IPS-20b (cell line): ENCODE data around the gene USP12.

Experiments
- H3K27ac ChIP-seq: one replicate; pipeline ENCODE4 v1.5.1; 2013; ENCODE audit warnings: low read length
- H3K27me3 ChIP-seq: 2 replicates; pipeline ENCODE4 v1.6.1; 2013; ENCODE audit warnings: mild to moderate bottlenecking, low read length, inconsistent platforms; ENCODE audit not compliant: insufficient read depth
- H3K36me3 ChIP-seq: 2 replicates; pipeline ENCODE4 v1.6.1; 2013; ENCODE audit warnings: low read depth, mild to moderate bottlenecking, inconsistent platforms, low read length, moderate library complexity; ENCODE audit not compliant: insufficient read depth
- H3K4me1 ChIP-seq: 2 replicates; pipeline ENCODE4 v1.6.1; 2013; ENCODE audit warnings: mild to moderate bottlenecking, control low read depth, inconsistent platforms, low read length, moderate library complexity; ENCODE audit not compliant: insufficient read depth
- H3K4me3 ChIP-seq: 2 replicates; pipeline ENCODE4 v1.5.1; 2013; ENCODE audit warnings: mild to moderate bottlenecking, low read length, inconsistent platforms
- H3K9ac ChIP-seq: 2 replicates; pipeline ENCODE4 v1.6.1; 2013; ENCODE audit warnings: low read depth, mild to moderate bottlenecking, inconsistent platforms, low read length, moderate library complexity
- H3K9me3 ChIP-seq: 2 replicates; pipeline ENCODE4 v1.6.1; 2013; ENCODE audit warnings: mild to moderate bottlenecking, low read depth, low read length, inconsistent platforms; ENCODE audit not compliant: insufficient read depth

USP12 gene

GRCh38 chr13:27023385-27024073 is 148.1 kb downstream of the USP12 start:
- H3K27ac ChIP-seq: no peak overlapping the region
- H3K9ac ChIP-seq: no peak overlapping the region
- no peaks in the 10 kb centered on the region for H3K36me3 ChIP-seq
- H3K4me3 ChIP-seq: no peak overlapping the region
- H3K9me3 ChIP-seq: no peaks in the 10 kb centered on the region
- H3K27me3 ChIP-seq: no peaks in the 10 kb centered on the region
- peaks cover 6% of the 10 kb centered on the region; the same call in 1 of the 2 replicates for H3K4me1 ChIP-seq

GRCh38 chr13:27022571-27023311 is 148.9 kb downstream of the USP12 start:
- no peaks in the 10 kb centered on the region for H3K36me3 ChIP-seq
- H3K27me3 ChIP-seq: no peaks in the 10 kb centered on the region
- H3K27ac ChIP-seq: no peak overlapping the region
- no peaks in the 10 kb centered on the region for H3K9me3 ChIP-seq
- H3K4me3 ChIP-seq: no peak overlapping the region
- peaks cover 8% of the 10 kb centered on the region; the same call in 1 of the 2 replicates for H3K4me1 ChIP-seq
- H3K9ac ChIP-seq: no peak overlapping the region

- H3K27ac ChIP-seq: no peak overlapping the region
Measured at GRCh38 chr13:27020415-27020814, 151.2 kb downstream of the USP12 start.

GRCh38 chr13:27018882-27019281 is 152.7 kb downstream of the USP12 start:
- H3K9ac ChIP-seq: no peak overlapping the region
- H3K27ac ChIP-seq: no peak overlapping the region
- H3K4me1 ChIP-seq: peaks cover 8% of the 10 kb centered on the region; the same call in 1 of the 2 replicates
- H3K27me3 ChIP-seq: no peaks in the 10 kb centered on the region
- H3K36me3 ChIP-seq: no peaks in the 10 kb centered on the region
- no peak overlapping the region for H3K4me3 ChIP-seq
- H3K9me3 ChIP-seq: no peaks in the 10 kb centered on the region

More at GRCh38 chr13:27020415-27020814, 151.2 kb downstream of the USP12 start:
- Histone ChIP-seq H3K36me3 (no peaks in the 10 kb centered on the region), H3K4me3 (no peak overlapping the region), H3K4me1 (peaks cover 8% of the 10 kb centered on the region; the same call in 1 of the 2 replicates), H3K9me3 (no peaks in the 10 kb centered on the region), H3K9ac (no peak overlapping the region), H3K27me3 (no peaks in the 10 kb centered on the region)

GRCh38 chr13:27018344-27018861 is 153.2 kb downstream of the USP12 start:
- Histone ChIP-seq H3K27me3 (no peaks in the 10 kb centered on the region), H3K9me3 (no peaks in the 10 kb centered on the region), H3K36me3 (no peaks in the 10 kb centered on the region), H3K4me3 (no peak overlapping the region), H3K27ac (no peak overlapping the region), H3K4me1 (peaks cover 8% of the 10 kb centered on the region; the same call in 1 of the 2 replicates), H3K9ac (no peak overlapping the region)

GRCh38 chr13:27016875-27017274 is 154.7 kb downstream of the USP12 start:
- Histone ChIP-seq H3K9ac (no peak overlapping the region), H3K27ac (no peak overlapping the region), H3K36me3 (no peaks in the 10 kb centered on the region), H3K9me3 (no peaks in the 10 kb centered on the region), H3K4me3 (no peak overlapping the region), H3K27me3 (no peaks in the 10 kb centered on the region), H3K4me1 (peaks cover 5% of the 10 kb centered on the region; the same call in 1 of the 2 replicates)
